ENCODE data around the gene PDE3B. TPM values are rescaled to one million over a fixed set of nuclear protein-coding genes. Genes with fewer than 3 reads are reported as not detected.

PDE3B gene
- total and polyA plus RNA-seq, 2 of the 8 experiments (the other 6 are each of a cell fraction or from before 2014, with no cell fraction given): 2.7 to 10.9 TPM

DNA sequence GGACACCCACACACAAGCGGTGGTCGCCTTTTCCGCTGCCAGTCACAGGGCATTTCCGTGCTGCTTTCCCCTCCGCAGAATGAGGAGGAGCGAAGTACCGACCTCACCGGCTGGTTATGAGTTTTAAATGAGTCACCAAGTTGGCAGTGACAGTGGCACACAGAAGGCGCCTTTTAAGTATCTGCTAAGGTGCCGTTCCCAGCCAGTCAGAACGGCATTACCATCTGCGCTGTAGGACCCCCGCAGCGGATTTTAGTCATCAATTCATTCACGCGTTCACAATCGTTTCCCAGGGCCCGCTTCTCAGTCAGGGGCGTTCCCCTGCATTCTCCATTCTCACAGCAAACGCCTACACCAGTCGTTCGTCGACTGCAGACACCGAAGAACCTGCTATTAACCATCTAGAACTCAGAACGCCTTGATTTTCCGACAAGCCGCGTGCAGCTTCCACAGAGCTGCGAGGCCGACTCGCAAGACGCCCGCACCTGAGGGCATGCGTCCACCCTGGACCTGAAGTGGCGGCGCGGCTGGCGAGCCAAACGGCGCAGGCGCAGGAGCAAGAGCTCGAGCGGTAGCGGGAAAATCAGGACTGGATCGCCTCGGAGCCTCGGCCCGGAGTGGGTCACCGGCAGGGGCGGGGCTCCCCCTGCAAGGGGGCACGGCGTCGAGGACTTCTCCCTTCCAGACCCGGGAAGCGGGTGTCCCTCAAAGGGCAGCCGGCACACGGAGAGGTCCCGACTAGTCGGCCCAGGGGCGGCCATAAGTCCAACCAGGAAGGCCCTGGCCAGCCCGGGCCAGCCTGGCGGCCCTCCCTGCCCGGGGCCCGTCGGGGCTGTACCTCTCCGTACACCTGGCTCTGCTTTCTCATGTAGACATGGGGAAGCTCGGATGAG, 247.8 kb downstream of the PDE3B start (continued):
- peak; percentile 22 for TF ChIP-seq NANOG (IDR thresholded peaks at IDR 0.05; ENCODE audit: insufficient read depth, low read depth, low read length, poor library complexity, severe bottlenecking)
- peak; percentile 98 for TF ChIP-seq KDM4A (IDR thresholded peaks at IDR 0.05; ENCODE audit: low read depth, low read length, severe bottlenecking)
- TF ChIP-seq, protein P1, sequence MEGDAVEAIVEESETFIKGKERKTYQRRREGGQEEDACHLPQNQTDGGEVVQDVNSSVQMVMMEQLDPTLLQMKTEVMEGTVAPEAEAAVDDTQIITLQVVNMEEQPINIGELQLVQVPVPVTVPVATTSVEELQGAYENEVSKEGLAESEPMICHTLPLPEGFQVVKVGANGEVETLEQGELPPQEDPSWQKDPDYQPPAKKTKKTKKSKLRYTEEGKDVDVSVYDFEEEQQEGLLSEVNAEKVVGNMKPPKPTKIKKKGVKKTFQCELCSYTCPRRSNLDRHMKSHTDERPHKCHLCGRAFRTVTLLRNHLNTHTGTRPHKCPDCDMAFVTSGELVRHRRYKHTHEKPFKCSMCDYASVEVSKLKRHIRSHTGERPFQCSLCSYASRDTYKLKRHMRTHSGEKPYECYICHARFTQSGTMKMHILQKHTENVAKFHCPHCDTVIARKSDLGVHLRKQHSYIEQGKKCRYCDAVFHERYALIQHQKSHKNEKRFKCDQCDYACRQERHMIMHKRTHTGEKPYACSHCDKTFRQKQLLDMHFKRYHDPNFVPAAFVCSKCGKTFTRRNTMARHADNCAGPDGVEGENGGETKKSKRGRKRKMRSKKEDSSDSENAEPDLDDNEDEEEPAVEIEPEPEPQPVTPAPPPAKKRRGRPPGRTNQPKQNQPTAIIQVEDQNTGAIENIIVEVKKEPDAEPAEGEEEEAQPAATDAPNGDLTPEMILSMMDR (IDR thresholded peaks at IDR 0.05; ENCODE audit: control extremely low read depth in 1 of 3, insufficient read depth in 1 of 3, low read depth in 1 of 3, low read length in 3 of 3): no peak

Measured in H1 (cell line).